Tibial nerve (tissue), 4 donors: ENCODE measurements around the gene QPCTL. TPM values are rescaled to one million over a fixed set of nuclear protein-coding genes. Genes with fewer than 3 reads are reported as not detected.
A peak's percentile ranks its signal among the peaks of the same experiment; 100 is the strongest.
"Not testable (repeated sequence)": the region's sequence is repeated elsewhere in the genome, so short reads cannot be mapped to it uniquely, and the experiment has no call there.

Source experiments
- DNase-seq, 2 donors: peaks; one replicate each; pipeline ENCODE4 v3.0.0-alpha.2; 2019; ENCODE audit warnings: low spot score in 2 of 2
- H3K27ac ChIP-seq, 4 donors: fragments of 200-600 bp; sonication (generic) in 3 of 4; one replicate each; pipeline ENCODE4 v1.5.1; 2017 to 2019; ENCODE audit warnings: mild to moderate bottlenecking in 1 of 4
- H3K27me3 ChIP-seq, 2 donors: fragments of 200-600 bp; sonication (generic) in 1 of 2; one replicate each; pipeline versions ENCODE4 v1.5.1 to v1.6.0; 2017 to 2019
- H3K36me3 ChIP-seq, 3 donors: fragments of 200-600 bp; sonication (generic); one replicate each; pipeline ENCODE4 v1.5.1; 2018 to 2019
- H3K4me1 ChIP-seq, 4 donors: fragments of 200-600 bp; sonication (generic) in 3 of 4; one replicate each; pipeline ENCODE4 v1.5.1; 2017 to 2019
- H3K4me3 ChIP-seq, 4 donors: fragments of 200-600 bp; sonication (generic) in 3 of 4; one replicate each; pipeline ENCODE4 v1.5.1; 2017 to 2019; ENCODE audit warnings: mild to moderate bottlenecking in 1 of 4, moderate library complexity in 1 of 4
- H3K9me3 ChIP-seq, 4 donors: fragments of 200-600 bp; sonication (generic) in 3 of 4; one replicate each; pipeline ENCODE4 v1.5.1; 2017 to 2019
- CTCF ChIP-seq, 5 experiments: fragments of 200-600 bp in 3 of 5; fragments of 450-650 bp in 2 of 5; sonication (generic) in 3 of 5; IDR thresholded peaks; one replicate each; pipeline ENCODE4 v1.5.1; 2016 to 2019; ENCODE audit warnings: antibody characterized with exemption in 5 of 5, mild to moderate bottlenecking in 3 of 5, moderate library complexity in 2 of 5
- EP300 ChIP-seq, 2 donors: sonication (generic); formaldehyde crosslinking; IDR thresholded peaks; one replicate each; pipeline ENCODE4 v1.6.1; 2017; ENCODE audit warnings: antibody characterized with exemption in 2 of 2, mild to moderate bottlenecking in 1 of 2
- POLR2A ChIP-seq, 2 donors: fragments of 450-650 bp; IDR thresholded peaks; one replicate each; pipeline ENCODE4 v1.6.1; 2017; ENCODE audit warnings: antibody characterized with exemption in 2 of 2, mild to moderate bottlenecking in 2 of 2, moderate library complexity in 2 of 2
- WGBS, 2 donors: methylation state at CpG; one replicate each; pipeline ENCODE4 v1.1.5; 2018; 5-methylcytosine and 5-hydroxymethylcytosine counted together
- total RNA-seq, 4 donors: library from RNA; depleted of rRNA; stranded (reverse); fragments of >200 nt; gene quantifications; one replicate each; pipeline ENCODE4 v1.1.0, GENCODE V29; 2016

Gene QPCTL
- total RNA-seq, 4 donors from 2014 or later, result 5.9 to 13.2 (median 10.5) TPM

- Histone ChIP-seq H3K4me3 (peak overlapping the region in 3 of 4 donors; percentile 2 to 43 (median 33)), H3K36me3 (no peaks in the 10 kb centered on the region), H3K4me1 (peaks cover 0 to 30% (median 10%) of the 10 kb centered on the region in 4 donors), H3K9me3 (no peaks in the 10 kb centered on the region), H3K27ac (no peak overlapping the region), H3K27me3 (peaks cover 5 to 70% of the 10 kb centered on the region in 2 donors)
- 2 to 6% methylated on average over 49 of the region's 49 CpGs for WGBS, 2 donors
- TF ChIP-seq POLR2A (IDR thresholded peaks at IDR 0.05) (no peak), CTCF (IDR thresholded peaks at IDR 0.05) (no peak), EP300 (IDR thresholded peaks at IDR 0.05) (no peak)
- peak; percentile 36 to 43 for DNase-seq
These were observed 14.9 kb upstream of the QPCTL start for GRCh38 chr19:45677351-45678230.

- peak; percentile 56 to 61 for DNase-seq
These were observed 11.0 kb upstream of the QPCTL start for GRCh38 chr19:45681391-45682015.

GRCh38 chr19:45682117-45682516, 10.3 kb upstream of the QPCTL start:
- H3K27me3 ChIP-seq, result peaks cover 5 to 33% of the 10 kb centered on the region in 2 donors
- H3K9me3 ChIP-seq, result no peaks in the 10 kb centered on the region
- H3K4me1 ChIP-seq, result peaks cover 0 to 23% (median 7%) of the 10 kb centered on the region in 4 donors
- 67 to 73% methylated on average over 8 of the region's 8 CpGs for WGBS, 2 donors
- H3K4me3 ChIP-seq, result no peak overlapping the region
- DNase-seq, result no peak
- H3K36me3 ChIP-seq, result peaks cover 0 to 41% (median 22%) of the 10 kb centered on the region in 3 donors
- H3K27ac ChIP-seq, result peak overlapping the region in 2 of 4 donors; percentile 76 to 77
- TF ChIP-seq EP300 (IDR thresholded peaks at IDR 0.05), result no peak
- no peak for TF ChIP-seq CTCF (IDR thresholded peaks at IDR 0.05)
- no peak for TF ChIP-seq POLR2A (IDR thresholded peaks at IDR 0.05)

More at GRCh38 chr19:45681391-45682015, 11.0 kb upstream of the QPCTL start:
- H3K36me3 ChIP-seq, result peaks cover 0 to 35% (median 19%) of the 10 kb centered on the region in 3 donors
- H3K9me3 ChIP-seq, result no peaks in the 10 kb centered on the region
- 2 to 5% methylated on average over 30 to 32 of the region's 51 CpGs for WGBS, 2 donors
- TF ChIP-seq POLR2A (IDR thresholded peaks at IDR 0.05) (peak in 1 of 2 donors; percentile 21), EP300 (IDR thresholded peaks at IDR 0.05) (no peak), CTCF (IDR thresholded peaks at IDR 0.05) (peak; percentile 95 to 97 (median 96))
- peak overlapping the region in 3 of 4 donors; percentile 64 to 77 (median 76) for H3K27ac ChIP-seq
- H3K27me3 ChIP-seq, result peaks cover 5 to 40% of the 10 kb centered on the region in 2 donors
- H3K4me3 ChIP-seq, result peak overlapping the region; percentile 20 to 52 (median 38)
- peaks cover 0 to 30% (median 10%) of the 10 kb centered on the region in 4 donors for H3K4me1 ChIP-seq

GRCh38 chr19:45682908-45683307, 9.6 kb upstream of the QPCTL start:
- H3K4me1 ChIP-seq, result peaks cover 0 to 16% (median 3%) of the 10 kb centered on the region in 4 donors
- H3K36me3 ChIP-seq, result peaks cover 1 to 49% (median 30%) of the 10 kb centered on the region in 3 donors
- H3K4me3 ChIP-seq, result no peak overlapping the region
- no peak for DNase-seq
- no peaks in the 10 kb centered on the region for H3K9me3 ChIP-seq
- H3K27me3 ChIP-seq, result peaks cover 2 to 26% of the 10 kb centered on the region in 2 donors
- TF ChIP-seq POLR2A (IDR thresholded peaks at IDR 0.05) (no peak), EP300 (IDR thresholded peaks at IDR 0.05) (no peak), CTCF (IDR thresholded peaks at IDR 0.05) (no peak)
- 74 to 79% methylated on average over 5 of the region's 5 CpGs for WGBS, 2 donors
- H3K27ac ChIP-seq, result no peak overlapping the region

GRCh38 chr19:45685045-45685444, 7.4 kb upstream of the QPCTL start:
- not testable (repeated sequence) for H3K4me3 ChIP-seq, H3K27ac ChIP-seq, H3K27me3 ChIP-seq, H3K9me3 ChIP-seq, DNase-seq
- 84 to 93% methylated on average over 11 of the region's 11 CpGs for WGBS, 2 donors
- H3K36me3 ChIP-seq, result peaks cover 4 to 67% (median 36%) of the 10 kb centered on the region in 3 donors
- H3K4me1 ChIP-seq, result peaks cover 0 to 20% (median 2%) of the 10 kb centered on the region in 4 donors
